HEK293T (cell line): ENCODE measurements around the gene CFTR.

Experiments
- BHLHE40 ChIP-seq: fragments of 450-650 bp; IDR thresholded peaks from 2 replicates; pipeline ENCODE4 v1.6.1; 2016; ENCODE audit warnings: mild to moderate bottlenecking, moderate library complexity, borderline replicate concordance
- CTBP1 ChIP-seq: fragments of 450-650 bp; IDR thresholded peaks from 2 replicates; pipeline ENCODE4 v1.6.1; 2016; ENCODE audit warnings: borderline replicate concordance
- L3MBTL2 ChIP-seq: fragments of 450-650 bp; conservative IDR thresholded peaks from 2 replicates; pipeline ENCODE4 v1.6.1; 2016; ENCODE audit warnings: mild to moderate bottlenecking
- SP1 ChIP-seq: fragments of 450-650 bp; IDR thresholded peaks from 2 replicates; pipeline ENCODE4 v1.6.1; 2017
- ZNF384 ChIP-seq: fragments of 450-650 bp; IDR thresholded peaks from 2 replicates; pipeline ENCODE4 v1.6.1; 2016

DNA sequence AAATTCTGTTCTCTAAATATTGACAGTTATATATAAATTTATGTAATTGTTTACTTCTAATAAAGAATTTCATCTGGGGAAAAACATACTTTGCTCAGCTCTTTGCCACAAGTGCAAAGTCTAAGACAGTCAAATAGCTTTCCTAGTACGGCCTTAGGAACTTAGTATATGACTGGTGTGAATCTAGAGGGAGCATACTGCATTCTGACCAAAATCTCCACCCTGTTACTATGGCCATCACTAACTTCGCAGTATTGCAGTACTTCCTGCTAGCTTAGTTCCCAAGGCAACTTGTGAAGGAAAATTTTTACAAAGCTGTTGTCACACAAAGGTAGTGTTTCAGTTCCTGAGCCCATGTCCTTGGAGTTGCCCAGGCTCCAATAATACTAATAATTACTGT is 181.5 kb downstream of the CFTR start:
- TF ChIP-seq L3MBTL2 (no peak), SP1 (no peak), BHLHE40 (no peak), CTBP1 (no peak), ZNF384 (no peak)
